ENCODE data around the gene ARHGAP21.
"Not testable (repeated sequence)": the region's sequence is repeated elsewhere in the genome, so short reads cannot be mapped to it uniquely, and the experiment has no call there.

The ARHGAP21 gene

GRCh38 chr10:24683554-24683953 lies 40.1 kb downstream of the ARHGAP21 start:
- no peak for DNase-seq

GRCh38 chr10:24681572-24682088 lies 42.1 kb downstream of the ARHGAP21 start:
- DNase-seq = no peak

GRCh38 chr10:24680647-24681524 lies 42.8 kb downstream of the ARHGAP21 start:
- peak; percentile 64 for DNase-seq

- DNase-seq = no peak
Observed at GRCh38 chr10:24678757-24679156, 44.9 kb downstream of the ARHGAP21 start.

GRCh38 chr10:24674892-24675632 lies 48.6 kb downstream of the ARHGAP21 start:
- no peak for DNase-seq

GRCh38 chr10:24670964-24671670 lies 52.6 kb downstream of the ARHGAP21 start:
- no peak for DNase-seq

GRCh38 chr10:24669285-24669852 lies 54.3 kb downstream of the ARHGAP21 start:
- DNase-seq = no peak

- no peak for DNase-seq
Observed at GRCh38 chr10:24668247-24668646, 55.4 kb downstream of the ARHGAP21 start.

- DNase-seq = no peak
Observed at GRCh38 chr10:24664991-24665390, 58.7 kb downstream of the ARHGAP21 start.

GRCh38 chr10:24661376-24661775 lies 62.3 kb downstream of the ARHGAP21 start:
- DNase-seq = no peak

GRCh38 chr10:24658319-24658718 lies 65.4 kb downstream of the ARHGAP21 start:
- not testable (repeated sequence) for DNase-seq

GRCh38 chr10:24656326-24656725 lies 67.4 kb downstream of the ARHGAP21 start:
- DNase-seq = not testable (repeated sequence)

- no peak for DNase-seq
Observed at GRCh38 chr10:24652381-24652957, 71.2 kb downstream of the ARHGAP21 start.

GRCh38 chr10:24651923-24652322 lies 71.8 kb downstream of the ARHGAP21 start:
- DNase-seq = no peak

- DNase-seq = no peak
Observed at GRCh38 chr10:24650669-24651391, 72.9 kb downstream of the ARHGAP21 start.

GRCh38 chr10:24645784-24646183 lies 77.9 kb downstream of the ARHGAP21 start:
- no peak for DNase-seq

- no peak for DNase-seq
Observed at GRCh38 chr10:24645022-24645421, 78.7 kb downstream of the ARHGAP21 start.

- no peak for DNase-seq
Observed at GRCh38 chr10:24643679-24644209, 79.9 kb downstream of the ARHGAP21 start.

- peak; percentile 86 for DNase-seq
Observed at GRCh38 chr10:24642921-24643678, 80.6 kb downstream of the ARHGAP21 start.

- DNase-seq = no peak
Observed at GRCh38 chr10:24639124-24639523, 84.6 kb downstream of the ARHGAP21 start.
